Astrocyte (in vitro differentiated cells and primary cell): ENCODE measurements around the gene AP2B1.

Experiments
- CTCF ChIP-seq: IDR thresholded peaks from 2 replicates; pipeline ENCODE4 v1.5.1; 2011; ENCODE audit warnings: low read depth, mild to moderate bottlenecking, inconsistent platforms, low read length, moderate library complexity; ENCODE audit not compliant: insufficient read depth
- EZH2 ChIP-seq: IDR thresholded peaks from 2 replicates; pipeline ENCODE4 v1.6.1; 2012; ENCODE audit warnings: mild to moderate bottlenecking, low read length, inconsistent platforms; ENCODE audit not compliant: insufficient read depth

- TF ChIP-seq CTCF (no peak), EZH2 (no peak)
Measured at GRCh38 chr17:35668802-35669201, 81.7 kb downstream of the AP2B1 start.
